Endothelial cell of umbilical vein (primary cell): Measurements from ENCODE around the gene KRTAP21-1.

Source experiments
- CTCF ChIP-seq, 2 donors: IDR thresholded peaks; 1 replicate in 1 of 2; 2 replicates in 1 of 2; pipeline ENCODE4 v1.5.1; 2011; ENCODE audit warnings: low read length in 2 of 2, mild to moderate bottlenecking in 2 of 2, moderate library complexity in 2 of 2, control low read depth in 1 of 2, inconsistent platforms in 1 of 2, low read depth in 1 of 2; ENCODE audit not compliant: insufficient read depth in 1 of 2; ENCODE audit errors: extremely low read depth in 1 of 2
- EZH2 ChIP-seq: IDR thresholded peaks from 2 replicates; pipeline ENCODE4 v1.6.1; 2012; ENCODE audit warnings: borderline replicate concordance, low read depth, mild to moderate bottlenecking, moderate library complexity, low read length, inconsistent platforms; ENCODE audit not compliant: severe bottlenecking
- FOS ChIP-seq: IDR thresholded peaks from 2 replicates; pipeline ENCODE4 v1.6.1; 2011; ENCODE audit warnings: mild to moderate bottlenecking, low read length, moderate library complexity, borderline replicate concordance; ENCODE audit not compliant: insufficient read depth
- MAX ChIP-seq: IDR thresholded peaks from 2 replicates; pipeline ENCODE4 v1.6.1; 2011; ENCODE audit not compliant: insufficient read depth, insufficient read length
- MYC ChIP-seq: IDR thresholded peaks from one replicate; pipeline ENCODE4 v1.6.1; 2011; ENCODE audit warnings: mild to moderate bottlenecking, low read depth, low read length
- POLR2A ChIP-seq: IDR thresholded peaks from 2 replicates; pipeline ENCODE4 v1.6.1; 2012; ENCODE audit warnings: low read depth, mild to moderate bottlenecking, control low read depth, low read length
- POLR2AphosphoS5 ChIP-seq: IDR thresholded peaks from 2 replicates; pipeline ENCODE4 v1.6.1; 2012; ENCODE audit warnings: low read depth, mild to moderate bottlenecking, control low read depth, low read length, moderate library complexity; ENCODE audit not compliant: insufficient read depth

GRCh38 chr21:30800605-30801004 lies 45.4 kb upstream of the KRTAP21-1 start:
- TF ChIP-seq CTCF (IDR thresholded peaks at IDR 0.05; ENCODE audit: extremely low read depth in 1 of 2, insufficient read depth in 1 of 2, low read depth in 1 of 2, low read length in 2 of 2), result no peak
- TF ChIP-seq MAX, result no peak
- no peak for TF ChIP-seq POLR2AphosphoS5
- no peak for TF ChIP-seq MYC
- no peak for TF ChIP-seq POLR2A
- no peak for TF ChIP-seq EZH2
- TF ChIP-seq FOS, result no peak
